ENCODE results near the gene HDAC11.

- no peak for TF ChIP-seq POLR2A (IDR thresholded peaks at IDR 0.05)
- TF ChIP-seq CTCF (IDR thresholded peaks at IDR 0.05) = no peak
Measured at GRCh38 chr3:13457593-13457992, 22.5 kb upstream of the HDAC11 start.
